Activated CD8-positive, alpha-beta memory T cell treated with anti-CD3 and anti-CD28 coated beads, Interleukin-2, amount 50 U/mL, for 1 hour (primary cell): Measurements from ENCODE around the gene IL21.
"Not testable (repeated sequence)": the region's sequence is repeated elsewhere in the genome, so short reads cannot be mapped to it uniquely, and the experiment has no call there.

Experiments
- DNase-seq: peaks from one replicate; pipeline ENCODE4 v3.0.0-alpha.2; 2020; ENCODE audit errors: extremely low read depth

IL21 gene

DNA sequence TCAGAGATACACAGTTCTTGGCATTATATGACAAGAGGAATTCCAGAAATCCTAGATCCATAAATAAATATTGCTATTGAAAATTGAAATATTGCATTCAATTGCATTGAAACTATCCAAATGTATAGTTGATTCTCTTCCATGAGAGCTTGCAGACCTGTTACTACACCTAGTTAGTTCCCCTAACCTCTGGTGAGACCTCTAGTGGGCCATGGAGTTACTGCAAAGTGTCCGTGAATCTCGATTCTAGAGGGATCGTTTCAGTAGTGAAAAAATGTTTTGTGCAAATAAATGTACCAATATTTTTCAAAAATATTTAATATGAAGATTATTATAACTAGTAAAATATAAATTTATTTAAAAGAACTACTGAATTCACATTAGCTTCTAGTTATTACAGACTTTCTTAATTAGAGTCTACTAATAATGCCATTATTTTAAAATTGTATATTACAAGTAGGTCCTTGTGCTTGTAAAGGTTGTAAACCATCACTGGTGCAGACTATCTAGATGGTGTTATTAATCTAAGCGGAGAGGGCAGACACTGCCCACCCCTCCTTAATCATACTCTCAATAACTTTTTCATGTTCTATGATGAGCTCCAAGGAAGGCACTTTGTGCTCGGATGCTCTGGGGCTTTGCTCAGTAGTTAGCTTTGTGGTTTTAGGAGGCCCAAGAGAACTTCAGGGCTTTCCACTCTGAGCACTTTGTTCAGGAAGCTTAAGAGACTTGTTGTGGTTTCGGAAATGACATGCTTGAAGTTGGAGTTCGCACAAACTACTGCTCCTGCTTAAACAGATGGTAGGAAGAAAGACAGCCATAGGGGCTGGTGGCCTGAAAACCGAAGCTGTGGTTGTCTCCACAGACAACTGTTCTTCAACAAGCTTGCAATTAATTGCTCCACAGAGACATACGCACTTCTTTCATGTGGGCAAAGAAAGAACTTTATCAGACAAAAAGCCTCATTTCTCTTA is 42.8 kb downstream of the IL21 start:
- peak; percentile 34 for DNase-seq

DNA sequence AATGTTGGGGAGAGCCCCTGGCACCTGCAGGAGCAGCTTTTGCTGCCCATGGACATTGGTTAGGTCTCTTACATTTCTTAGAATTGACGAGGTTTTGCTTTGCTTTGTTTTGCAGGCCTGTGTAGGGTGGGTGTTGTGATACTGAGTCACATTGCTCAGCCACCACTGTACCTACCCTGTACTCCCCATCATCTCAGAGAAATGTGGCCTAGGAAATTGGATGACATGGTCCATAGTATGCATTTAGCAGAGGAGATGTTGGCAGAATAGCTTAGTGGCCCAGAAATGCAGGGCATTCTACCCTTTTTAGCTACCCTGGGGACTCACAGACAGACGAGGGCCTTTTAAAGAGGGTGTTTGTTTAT is 43.7 kb downstream of the IL21 start:
- DNase-seq = no peak

DNA sequence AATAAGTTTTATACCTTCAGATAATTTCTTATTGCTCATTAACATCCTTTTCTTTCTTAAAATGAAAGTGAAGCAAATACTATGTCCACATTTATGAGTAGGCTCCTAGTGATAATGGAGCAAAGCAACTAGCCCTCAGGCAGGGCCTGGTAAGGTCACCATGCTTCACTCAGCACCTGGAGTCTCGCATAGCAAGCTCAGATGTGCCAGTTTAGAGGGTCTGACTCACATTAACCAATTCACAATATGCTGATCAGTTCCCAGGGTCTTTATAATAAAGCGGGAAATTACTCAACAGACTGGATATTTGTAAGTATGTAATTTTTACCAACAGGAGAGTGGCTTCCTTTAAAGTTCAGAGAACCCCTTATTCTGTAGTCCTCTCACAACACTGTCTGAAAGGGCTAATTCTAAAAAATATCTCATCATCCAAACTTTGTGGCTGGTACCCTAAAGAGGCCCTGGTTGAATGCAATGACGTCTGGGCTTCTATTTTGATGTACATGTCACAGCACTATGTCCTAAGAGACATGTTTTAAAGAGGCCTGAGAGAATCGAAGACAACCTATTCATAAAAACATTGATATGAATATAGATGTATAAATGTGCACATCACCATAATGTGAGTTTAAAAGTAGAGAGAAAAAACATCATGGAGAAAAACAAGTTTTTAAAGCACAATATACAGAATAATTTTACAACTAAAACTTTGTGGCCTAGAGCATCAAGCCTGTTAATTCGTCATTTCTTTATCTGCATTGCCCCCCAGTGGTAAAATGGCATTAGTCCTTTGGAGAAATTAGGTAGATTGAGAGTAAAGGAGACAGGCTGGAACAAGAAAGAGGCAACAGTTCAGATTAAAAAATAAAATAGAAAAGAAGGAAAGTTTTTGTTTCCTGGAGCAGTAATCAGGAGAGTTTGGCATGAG is 44.3 kb downstream of the IL21 start:
- DNase-seq = no peak

DNA sequence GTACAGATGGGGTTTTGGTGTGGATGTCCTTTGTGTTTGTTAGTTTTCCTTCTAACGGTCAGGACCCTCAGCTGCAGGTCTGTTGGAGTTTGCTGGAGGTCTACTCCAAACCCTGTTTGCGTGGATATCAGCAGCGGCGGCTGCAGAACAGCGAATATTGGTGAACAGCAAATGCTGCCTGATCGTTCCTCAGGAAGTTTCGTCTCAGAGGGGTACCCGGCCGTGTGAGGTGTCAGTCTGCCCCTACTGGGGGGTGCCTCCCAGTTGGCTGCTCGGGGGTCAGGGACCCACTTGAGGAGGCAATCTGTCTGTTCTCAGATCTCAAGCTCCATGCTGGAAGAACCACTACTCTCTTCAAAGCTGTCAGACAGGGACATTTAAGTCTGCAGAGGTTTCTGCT is 46.5 kb downstream of the IL21 start:
- not testable (repeated sequence) for DNase-seq

DNA sequence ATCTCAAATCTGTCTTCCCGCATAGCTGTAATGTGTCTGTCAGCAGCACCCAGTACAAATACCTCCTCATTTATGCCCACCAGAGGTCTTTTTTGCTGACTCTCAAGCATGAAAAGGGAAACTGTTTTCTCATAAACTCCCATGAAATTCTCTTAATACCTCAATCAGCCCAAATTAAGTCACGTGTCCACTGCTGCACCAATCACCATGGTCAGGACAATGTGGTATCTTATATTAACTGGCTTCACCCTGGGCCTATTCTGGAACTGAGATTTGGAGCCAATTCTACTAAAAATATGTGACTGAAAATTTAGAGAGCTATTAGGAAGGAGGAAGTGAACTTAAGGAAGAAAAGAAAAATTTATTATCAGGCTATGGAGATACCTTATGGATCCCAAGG is 58.4 kb downstream of the IL21 start:
- no peak for DNase-seq
